Superior temporal gyrus (tissue), 1 donor: ENCODE data around the gene HDGF.
A peak's percentile ranks its signal among the peaks of the same experiment; 100 is the strongest.

Experiments
- DNase-seq: peaks from one replicate; pipeline ENCODE4 v3.0.0-alpha.2; 2016; ENCODE audit errors: extremely low spot score

HDGF gene

GRCh38 chr1:156751451-156751756 is at the start of gene HDGF:
HDGF (minus strand) TSS chr1:156751675; CDS start chr1:156751429, 246 bp downstream.
- no peak for DNase-seq

- DNase-seq, result peak; percentile 81
Measured at GRCh38 chr1:156797212-156797871, 45.9 kb upstream of the HDGF start.

- no peak for DNase-seq
Measured at GRCh38 chr1:156796340-156797097, 45.0 kb upstream of the HDGF start.

GRCh38 chr1:156795787-156796186 is 44.3 kb upstream of the HDGF start:
- DNase-seq, result peak; percentile 90

GRCh38 chr1:156795374-156795733 is 43.9 kb upstream of the HDGF start:
- no peak for DNase-seq

- no peak for DNase-seq
Measured at GRCh38 chr1:156794506-156795373, 43.3 kb upstream of the HDGF start.

- DNase-seq, result no peak
Measured at GRCh38 chr1:156789621-156790318, 38.3 kb upstream of the HDGF start.

- no peak for DNase-seq
Measured at GRCh38 chr1:156788136-156788535, 36.7 kb upstream of the HDGF start.

GRCh38 chr1:156786640-156787039 is 35.2 kb upstream of the HDGF start:
- DNase-seq, result no peak

GRCh38 chr1:156785458-156785857 is 34.0 kb upstream of the HDGF start:
- no peak for DNase-seq

GRCh38 chr1:156781585-156782186 is 30.2 kb upstream of the HDGF start:
- no peak for DNase-seq

GRCh38 chr1:156777573-156777972 is 26.1 kb upstream of the HDGF start:
- DNase-seq, result no peak

- DNase-seq, result no peak
Measured at GRCh38 chr1:156776942-156777341, 25.5 kb upstream of the HDGF start.

GRCh38 chr1:156775799-156776198 is 24.3 kb upstream of the HDGF start:
- no peak for DNase-seq

- DNase-seq, result no peak
Measured at GRCh38 chr1:156773607-156774006, 22.1 kb upstream of the HDGF start.

- no peak for DNase-seq
Measured at GRCh38 chr1:156772728-156773497, 21.4 kb upstream of the HDGF start.

- no peak for DNase-seq
Measured at GRCh38 chr1:156772222-156772621, 20.7 kb upstream of the HDGF start.

GRCh38 chr1:156768610-156769295 is 17.3 kb upstream of the HDGF start:
- DNase-seq, result no peak

- peak; percentile 40 for DNase-seq
Measured at GRCh38 chr1:156767879-156768604, 16.6 kb upstream of the HDGF start.
